Measurements from ENCODE around the gene SH3RF3.

Gene SH3RF3

DNA sequence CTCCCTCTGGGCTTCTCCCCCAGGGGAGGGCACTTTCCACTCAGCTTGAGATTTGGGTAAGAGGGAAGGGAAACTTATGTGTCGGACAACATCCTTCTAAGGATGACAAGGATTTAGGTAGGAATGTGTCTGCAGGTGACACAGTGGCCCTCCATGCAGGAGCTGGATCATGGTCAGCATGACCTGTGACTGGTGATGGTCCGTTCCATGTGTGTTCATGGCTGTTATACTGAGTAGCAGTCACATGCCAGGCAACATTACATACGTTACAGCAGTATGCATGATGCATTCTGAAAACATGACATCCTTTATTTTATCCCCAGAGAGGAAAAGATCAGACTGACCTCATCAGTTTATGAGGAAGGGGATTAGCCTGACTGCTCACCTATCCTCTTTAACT, 292.6 kb downstream of the SH3RF3 start:
- DNase-seq, result no peak

DNA sequence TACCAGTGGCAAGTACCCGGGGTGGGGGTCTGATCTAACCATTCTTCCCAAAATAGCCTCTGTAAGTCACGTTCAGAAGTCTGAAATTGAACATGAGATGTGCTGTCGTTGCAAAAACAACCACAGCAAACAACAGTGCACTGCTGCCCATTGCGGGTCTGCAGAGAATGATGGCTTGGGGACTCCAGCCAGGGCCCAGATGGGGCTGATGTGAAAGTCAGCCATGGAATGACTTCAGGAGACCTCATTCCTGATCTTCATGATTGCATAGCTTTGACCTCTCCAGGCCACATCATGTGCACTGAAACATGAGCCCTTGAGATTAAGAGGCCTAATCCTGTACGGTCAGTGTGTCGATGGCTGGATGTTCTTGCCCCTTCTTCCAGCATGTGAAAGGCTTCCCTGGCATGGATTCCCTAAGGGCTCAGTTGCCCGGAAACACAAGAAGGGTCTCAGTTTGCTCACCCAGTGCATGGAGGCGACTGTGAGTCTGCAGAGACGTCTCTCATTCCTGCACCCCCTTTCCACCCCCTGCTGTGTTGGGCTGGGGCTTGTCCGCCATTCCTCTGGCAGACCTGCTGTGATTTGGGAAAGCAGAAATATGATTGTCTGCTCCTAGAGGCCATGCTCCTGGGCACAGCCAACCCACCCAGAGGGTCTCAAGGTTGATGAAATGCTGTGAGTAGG, 293.2 kb downstream of the SH3RF3 start:
- no peak for DNase-seq

DNA sequence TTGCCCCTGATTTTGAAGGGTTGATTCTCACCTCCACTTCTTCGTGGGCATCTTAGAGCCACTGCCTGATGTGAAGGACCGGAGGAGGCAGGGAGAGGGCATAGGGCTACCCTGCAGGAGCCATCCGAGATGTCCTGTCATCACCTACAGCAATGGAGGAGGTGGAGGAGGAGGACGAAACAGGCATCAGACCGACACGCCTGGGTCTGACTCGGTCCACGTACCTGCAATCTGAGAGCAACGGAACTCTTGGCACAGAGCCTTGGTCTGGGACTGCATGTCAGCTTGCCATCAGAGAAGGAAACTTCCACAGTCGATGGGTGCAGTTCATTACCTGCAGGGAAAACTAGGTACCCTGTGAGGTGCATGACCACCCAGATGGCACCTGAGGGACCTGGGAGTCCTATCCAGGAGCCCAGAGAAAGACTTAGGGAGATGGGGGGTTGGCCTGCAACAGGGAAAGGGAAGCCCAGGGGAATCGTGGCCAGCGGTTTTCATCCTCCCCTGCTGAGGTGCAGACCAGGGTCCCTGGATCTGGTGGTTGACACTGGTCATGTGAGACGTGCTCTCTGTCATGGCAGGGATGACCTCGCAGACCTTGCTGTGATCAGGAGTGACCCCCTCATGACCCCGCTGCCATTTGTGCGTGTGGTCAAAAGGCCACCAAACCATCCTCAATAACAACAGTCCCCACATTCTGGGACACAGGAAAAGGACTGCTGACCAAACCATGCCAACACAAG, 293.9 kb downstream of the SH3RF3 start:
- DNase-seq, result no peak

DNA sequence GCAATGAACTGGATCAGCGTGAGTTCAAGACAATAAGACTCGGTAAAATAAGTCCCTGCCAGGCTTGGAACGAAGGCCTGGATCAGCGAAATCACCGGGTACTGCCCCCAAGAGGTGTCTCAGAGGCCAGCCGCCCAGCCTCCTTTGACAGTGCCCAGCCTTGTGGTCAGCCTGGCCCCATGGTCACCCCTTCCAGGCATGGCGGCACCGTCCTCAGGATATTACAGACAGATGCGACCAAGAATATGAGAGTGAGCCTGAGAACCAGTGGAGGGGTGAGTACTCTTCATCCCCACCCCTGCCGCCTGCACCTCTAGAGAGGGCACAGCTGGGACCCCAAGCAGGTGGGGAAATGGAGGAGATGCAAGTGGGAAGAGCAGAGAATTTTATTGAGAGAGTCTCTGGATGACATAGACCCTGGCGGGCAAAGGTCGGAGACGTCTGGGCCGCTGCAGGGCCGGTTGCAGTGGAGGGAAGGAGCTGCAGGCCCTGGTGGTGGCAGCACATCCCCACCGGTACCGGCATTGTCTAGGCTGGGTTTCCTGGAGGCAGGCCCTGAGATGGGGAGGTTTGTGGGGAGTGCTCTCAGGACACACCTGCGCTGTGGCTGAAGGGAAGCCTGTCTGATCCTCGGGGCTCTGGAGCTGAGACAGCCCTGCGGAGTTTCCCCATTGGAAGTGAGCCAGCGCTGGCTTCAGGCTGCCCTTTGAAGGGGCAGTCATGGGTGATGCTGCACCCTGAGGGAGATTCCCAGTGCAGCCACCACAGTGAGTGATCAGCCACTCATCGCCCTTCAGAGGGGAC, 294.8 kb downstream of the SH3RF3 start:
- DNase-seq, result no peak

DNA sequence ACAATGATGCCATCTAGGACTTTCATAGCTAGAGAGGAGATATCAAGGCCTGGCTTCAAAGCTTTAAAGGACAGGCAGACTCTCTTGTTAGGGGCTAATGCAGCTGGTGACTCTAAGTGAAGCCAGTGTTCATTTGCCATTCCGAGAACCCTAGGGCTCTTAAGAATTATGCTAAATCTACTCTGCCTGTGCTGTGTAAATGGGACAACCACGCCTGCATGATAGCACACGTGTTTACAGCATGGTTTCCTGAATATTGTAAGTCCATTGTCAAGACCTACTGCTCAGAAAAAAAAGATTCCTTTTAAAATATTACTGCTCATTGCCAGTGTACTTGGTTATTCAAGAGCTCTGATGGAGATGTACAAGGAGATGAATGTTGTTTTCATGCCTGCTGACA, 296.4 kb downstream of the SH3RF3 start:
- no peak for DNase-seq

DNA sequence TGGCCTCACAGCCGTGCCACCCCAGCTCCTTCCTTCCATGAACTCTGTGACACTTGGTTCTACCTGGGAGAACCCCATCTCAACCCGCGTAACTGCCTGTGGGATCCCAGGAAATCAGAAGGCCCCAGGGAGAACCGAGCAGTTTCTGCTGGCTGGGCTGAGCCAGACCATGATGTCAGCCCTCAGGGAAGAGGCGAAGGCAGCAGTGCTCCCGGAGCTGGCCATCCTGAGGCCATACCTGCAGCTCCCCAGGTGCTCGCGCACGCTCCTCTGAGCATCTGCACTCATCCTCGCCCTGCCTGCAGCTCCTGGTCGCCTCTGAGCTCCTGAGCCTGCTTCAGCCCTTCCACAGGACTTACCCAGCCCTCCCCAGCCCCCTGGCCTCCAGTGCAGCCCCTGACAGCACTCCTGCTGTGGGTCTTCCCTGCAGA, 298.7 kb downstream of the SH3RF3 start:
- DNase-seq, result no peak

DNA sequence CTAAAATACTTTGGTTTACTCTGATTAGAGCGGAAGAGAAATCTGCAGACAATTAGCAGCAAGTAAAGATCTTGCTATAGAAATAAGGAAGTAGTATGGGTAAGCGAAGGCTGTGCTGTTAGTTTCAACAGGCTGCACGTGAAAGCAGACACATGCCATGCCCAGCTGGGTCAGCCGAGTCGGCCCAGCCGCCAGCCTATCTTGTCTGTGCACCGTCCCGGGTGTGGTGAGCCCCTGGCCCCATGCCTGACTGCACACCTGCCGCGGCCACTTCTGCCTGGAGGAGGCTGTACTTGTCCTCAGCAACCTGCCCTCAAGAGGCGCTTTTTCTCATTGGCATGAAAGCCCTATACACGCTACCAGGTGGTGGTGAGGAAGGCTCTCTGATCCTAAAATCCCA, 299.3 kb downstream of the SH3RF3 start:
- no peak for DNase-seq

DNA sequence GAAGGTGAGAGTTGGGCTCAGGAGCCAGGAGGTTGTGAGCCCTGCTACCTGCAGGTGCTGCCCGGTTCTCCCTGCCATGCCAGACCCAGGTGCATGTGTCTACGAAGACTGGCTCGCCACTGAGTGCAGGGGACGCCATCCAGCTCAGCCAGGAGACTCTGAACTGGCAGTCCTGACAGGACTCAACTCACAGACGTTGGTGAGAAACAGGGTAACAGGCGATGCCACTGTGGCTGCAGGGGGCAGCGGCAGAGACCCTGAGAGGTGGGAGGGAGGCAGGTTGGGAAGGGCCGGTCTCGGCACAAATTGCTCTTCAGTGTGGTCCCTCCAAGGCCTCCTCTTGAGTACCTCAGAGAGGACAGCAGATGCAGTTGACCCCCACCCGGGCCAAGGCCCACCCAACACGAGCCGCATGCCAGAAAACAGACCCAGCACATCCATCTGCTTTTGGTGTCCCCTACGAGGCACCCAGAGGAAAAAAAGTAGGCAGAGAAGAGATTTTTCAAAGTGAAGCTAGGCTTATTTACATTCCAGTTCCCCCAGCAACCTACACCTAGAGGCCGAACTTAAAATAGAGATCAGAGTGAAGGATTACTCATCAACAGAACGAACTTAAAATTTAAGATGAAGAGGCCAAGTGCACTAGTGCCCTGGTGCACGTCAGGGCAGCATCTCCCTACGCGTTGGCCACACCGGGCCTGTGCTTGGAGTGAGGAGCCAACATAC, 300.0 kb downstream of the SH3RF3 start:
- no peak for DNase-seq

DNA sequence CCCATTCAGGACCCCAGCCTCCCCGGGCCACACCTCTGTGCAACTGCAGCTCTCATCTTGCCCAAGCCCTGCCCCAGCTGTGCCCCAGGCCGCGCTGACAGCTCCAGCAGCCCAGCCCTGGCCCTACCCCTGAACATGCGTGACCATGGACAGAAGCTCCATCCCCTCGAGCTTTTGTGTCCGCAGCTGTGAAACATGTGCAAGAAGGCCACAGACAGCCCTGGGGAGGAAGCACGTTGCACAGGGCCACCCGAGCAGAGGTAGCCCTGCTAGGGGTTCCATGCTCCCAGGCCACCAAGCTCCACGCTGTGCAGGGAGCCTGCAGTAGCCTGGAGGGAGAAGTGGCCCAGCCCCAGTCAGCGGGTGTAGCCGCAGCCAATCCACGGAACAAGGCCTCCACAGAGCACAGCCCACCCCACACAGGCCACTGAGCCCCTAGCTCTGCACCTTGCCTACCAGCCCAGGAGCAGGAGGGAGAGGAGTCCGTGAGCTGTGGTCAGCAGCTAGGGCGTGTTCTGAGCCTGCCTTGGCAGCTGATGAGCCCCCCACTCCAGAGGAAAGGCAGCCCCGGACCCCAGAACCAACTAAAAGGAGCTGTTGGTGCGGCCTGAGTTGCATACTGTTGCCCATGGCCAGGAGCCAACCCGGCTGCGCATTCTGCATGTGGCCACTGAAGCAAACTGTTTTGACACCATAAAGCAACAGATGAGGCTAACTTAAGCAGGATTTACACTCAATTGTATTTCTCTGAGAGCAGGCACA, 300.7 kb downstream of the SH3RF3 start:
- DNase-seq, result no peak

DNA sequence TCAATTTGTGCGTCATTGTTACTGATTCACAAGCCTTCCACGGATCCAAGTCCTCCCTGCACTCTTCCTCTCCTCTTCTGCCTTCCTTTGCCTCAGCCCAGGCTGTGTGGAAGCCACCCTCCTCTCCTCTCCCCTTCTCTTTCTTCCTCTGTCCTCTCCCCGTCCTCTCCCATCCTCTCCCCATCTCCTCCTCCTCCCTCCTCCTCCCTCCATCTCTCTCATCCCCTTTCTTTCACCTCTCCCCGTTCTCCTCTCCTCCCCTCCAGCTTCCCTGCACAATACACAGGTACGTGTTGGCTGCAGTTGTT, 301.3 kb downstream of the SH3RF3 start:
- no peak for DNase-seq

DNA sequence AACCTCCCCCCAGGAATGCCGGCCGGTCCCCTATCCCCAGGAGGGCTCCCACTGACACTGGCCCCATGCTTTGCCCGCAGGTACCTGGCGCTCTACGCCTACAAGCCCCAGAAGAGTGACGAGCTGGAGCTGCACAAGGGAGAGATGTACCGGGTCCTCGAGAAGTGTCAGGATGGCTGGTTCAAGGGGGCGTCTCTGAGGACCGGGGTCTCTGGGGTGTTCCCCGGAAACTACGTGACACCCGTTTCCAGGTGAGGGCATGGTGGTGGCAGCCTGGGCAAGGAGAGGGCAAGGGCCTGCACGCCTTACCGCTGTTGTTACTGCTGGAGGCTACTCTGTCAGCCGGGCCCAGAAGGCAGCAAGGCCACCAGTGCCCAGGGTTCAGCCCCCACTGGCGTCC, 303.4 kb downstream of the SH3RF3 start:
- DNase-seq, result no peak

DNA sequence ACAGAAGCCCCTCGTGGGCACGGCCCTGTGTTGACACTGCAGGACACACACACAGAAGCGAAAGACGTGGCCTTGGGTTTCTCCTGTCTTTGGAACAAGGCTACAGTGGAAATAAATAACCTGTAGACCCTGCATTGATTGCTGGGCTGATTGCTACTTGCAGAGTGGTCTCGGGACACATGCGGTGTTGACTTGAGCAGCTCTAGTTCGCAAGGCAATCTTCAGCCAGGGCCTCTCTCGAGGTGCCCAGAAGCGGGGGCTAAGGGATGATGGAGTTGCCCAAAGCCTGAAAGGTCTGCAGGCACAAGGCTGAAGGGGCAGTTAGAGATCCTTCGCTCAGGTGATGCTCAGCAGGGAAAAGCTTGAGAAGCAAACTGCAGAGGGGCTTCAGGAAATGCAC, 304.5 kb downstream of the SH3RF3 start:
- DNase-seq, result no peak

DNA sequence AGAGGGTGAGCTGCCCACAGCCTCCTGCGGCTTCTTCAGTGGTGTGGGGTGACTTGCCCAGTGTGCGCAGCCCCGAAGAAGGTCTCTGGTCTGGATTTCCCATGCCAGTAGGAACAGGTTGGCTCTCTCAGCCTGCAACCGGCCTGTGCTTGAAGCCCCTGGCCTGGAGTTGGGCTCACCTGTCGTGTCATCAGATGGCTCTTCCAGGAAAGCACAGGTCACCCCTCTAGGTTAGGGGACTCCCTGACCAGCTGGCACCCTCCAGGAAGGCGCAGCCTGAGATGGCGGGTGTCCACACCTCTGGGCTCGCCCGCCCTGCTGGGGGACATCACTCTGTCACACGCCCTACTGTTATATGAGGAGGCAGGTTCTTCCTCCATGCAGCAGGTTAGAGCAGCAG, 304.9 kb downstream of the SH3RF3 start:
- no peak for DNase-seq

DNA sequence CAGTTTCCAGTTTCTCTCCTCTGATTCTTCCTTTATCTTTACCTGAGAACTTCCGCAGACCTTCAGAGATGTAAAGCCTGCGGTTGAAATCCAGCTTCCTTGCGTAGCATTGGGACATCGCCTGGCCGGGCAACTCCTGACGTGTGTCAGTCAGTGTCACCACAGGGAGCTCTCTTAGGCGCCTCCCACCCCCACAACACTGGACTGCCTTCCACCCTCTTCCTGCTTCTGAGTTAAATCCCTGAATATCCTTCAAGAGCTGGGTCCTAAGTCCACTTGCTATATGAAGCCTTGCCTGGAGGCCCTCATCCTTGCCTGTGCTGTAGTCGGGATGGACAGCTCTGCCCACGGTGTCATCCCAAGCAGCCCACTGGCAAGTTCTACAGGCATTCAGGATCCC, 305.3 kb downstream of the SH3RF3 start:
- no peak for DNase-seq

DNA sequence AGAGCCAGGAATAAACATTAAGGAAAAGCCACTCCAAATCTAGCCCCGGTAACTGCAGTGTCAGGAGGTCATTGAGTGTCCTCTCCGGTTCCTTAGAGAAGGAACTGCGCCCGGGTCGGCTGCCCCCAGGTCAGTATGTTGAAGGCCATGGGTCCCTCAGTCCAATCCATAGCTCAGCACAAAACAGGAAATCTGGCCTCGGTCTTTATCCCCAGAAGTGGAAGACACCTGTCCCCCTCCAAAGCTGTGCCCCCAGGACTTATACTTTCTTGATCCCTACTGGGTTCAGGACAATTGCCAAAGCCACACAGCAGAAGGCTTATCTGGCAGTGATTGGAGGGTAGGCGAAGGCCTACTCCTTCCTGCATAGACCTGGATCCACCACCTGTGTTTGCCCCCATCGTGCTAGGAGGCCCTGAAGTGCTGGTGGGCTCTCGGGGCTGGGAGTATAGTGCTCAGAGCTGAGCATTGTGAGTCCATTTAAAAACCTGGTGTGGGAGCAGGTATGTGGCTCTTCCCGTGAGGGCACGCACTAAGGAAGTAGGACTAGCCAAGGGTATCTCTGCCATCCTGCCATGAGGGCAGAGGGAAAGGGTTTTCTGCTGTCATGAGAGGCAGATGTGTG, 306.2 kb downstream of the SH3RF3 start:
- no peak for DNase-seq

DNA sequence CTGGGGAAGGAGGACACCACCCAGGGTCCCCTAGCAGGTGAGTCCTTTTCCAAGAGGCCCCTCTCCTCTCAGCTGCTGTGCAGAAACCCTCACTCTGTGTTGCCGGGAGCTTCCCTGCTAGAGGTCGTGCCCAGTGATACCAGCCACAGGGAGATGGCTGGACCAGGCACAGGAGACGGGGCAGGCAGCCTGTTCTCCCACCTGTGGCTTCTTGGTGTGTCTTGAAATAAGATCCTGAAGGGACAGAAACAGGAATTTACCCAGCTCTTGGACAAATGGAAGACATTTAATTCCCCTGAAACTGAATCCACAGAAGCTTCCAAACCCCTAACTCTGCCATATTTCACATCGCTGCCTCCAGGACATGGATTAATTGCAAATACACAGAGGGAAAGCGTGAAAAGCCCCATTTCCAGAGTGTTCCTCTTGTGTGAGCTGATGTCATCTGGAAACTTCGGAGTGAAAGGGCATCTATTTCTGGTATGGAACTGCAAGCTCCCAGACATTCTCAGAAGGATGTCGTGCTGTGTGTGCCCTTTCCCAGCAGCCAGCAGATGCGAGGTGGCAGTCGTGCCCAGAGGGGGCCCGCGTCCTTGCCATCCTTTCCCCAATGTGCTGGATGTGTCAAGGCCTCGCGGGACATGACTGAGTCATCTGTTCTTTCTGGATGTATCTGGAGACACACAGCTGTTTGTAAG, 307.0 kb downstream of the SH3RF3 start:
- peak; percentile 87 for DNase-seq

DNA sequence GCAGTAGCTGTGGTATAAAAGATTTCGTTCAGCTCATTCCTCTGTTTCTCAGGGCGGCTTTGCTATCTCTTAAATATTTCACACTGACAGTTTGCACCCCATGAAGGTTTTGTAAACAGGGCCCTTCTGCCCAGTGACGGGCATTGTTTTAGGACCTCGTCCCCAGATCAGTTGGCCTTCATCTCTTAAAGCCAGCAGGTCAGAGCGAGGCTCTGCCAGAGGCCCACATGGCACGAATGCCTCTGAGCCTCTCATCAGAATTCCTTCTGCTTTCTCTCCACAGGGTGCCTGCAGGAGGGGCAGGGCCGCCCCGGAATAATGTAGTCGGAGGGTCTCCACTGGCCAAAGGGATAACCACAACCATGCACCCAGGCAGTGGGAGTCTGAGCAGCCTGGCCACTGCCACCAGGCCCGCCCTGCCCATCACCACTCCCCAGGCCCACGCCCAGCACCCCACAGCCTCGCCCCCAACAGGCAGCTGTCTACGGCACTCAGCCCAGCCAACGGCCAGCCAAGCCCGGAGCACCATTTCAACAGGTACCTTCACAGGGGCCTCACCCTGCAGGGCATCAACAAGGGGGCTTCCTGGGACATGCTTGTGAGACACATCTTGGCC, 307.7 kb downstream of the SH3RF3 start:
- DNase-seq, result peak; percentile 41

DNA sequence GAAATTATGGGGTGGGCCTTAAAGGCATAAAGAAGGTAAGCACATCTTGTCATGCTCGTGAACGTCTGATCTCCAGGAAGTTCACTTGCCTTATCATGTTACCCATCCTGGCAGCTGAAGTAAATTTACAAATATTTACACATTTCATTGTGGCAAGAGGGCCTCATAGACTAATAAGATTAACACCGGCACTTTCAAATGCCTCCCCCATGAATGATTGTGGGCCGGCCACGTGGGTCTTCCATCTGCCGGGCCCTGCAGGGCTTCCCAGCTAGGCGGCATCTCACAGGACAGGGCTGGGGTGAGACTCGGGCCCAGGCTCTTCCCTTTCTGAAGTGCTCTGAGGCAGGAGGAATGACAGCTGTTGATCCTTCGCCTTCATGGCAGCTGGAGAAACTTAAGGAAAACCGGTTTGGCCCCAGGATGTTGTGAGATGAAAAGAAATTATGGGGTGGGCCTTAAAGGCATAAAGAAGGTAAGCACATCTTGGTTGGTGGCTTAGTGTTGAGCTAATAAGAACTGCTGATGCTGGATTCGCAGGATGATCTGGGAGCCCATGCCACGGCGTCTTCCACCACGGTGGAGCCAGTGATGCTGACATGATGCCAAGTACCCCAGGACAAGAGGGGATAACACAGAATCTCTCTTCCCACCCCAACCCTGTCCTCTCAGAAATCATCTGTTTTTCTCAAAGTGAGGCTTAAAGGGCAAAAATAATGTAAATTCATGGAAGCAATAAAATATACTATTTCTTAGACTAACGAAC, 308.5 kb downstream of the SH3RF3 start:
- no peak for DNase-seq

DNA sequence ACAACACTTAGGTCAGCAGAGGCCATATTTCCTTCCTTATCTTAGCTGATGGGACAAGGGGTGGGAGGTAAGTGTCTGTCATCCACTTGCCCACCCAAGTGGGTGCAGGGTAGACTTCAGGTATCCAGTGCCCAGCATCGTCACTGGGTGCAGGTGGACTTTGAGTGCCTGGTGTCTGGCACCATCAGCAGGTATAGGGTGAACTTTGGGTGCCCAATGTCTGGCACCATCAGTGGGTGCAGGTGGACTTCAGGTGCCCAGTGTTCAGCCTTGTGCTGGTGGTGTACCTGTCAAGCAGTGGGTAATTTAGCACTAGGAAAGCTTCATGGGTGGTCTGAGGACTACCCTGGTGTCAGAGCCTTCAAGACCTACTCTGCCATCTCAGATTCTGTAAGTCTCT, 309.1 kb downstream of the SH3RF3 start:
- no peak for DNase-seq
